PC-3 (cell line): ENCODE measurements around the gene STK25. TPM values are rescaled to one million over a fixed set of nuclear protein-coding genes. Genes with fewer than 3 reads are reported as not detected.

Source experiments
- ATAC-seq: fragments of 200-7000 bp; cut with Tn5 transposase; 2 replicates; pipeline ENCODE4 v1.9.1; 2020; ENCODE audit warnings: mild to moderate bottlenecking, moderate library complexity
- BruUV-seq: library from RNA; stranded (reverse); fragments of 400-500 nt; replicated peaks from 2 replicates; lab custom pipeline; 2021; lab: Mats Ljungman, UMichigan
- CTCF ChIA-PET: fragments of 300-600 bp; sonication (Branson Sonifier 250); formaldehyde crosslinking; loops from one replicate; lab custom pipeline; 2022; ENCODE audit warnings: antibody characterized with exemption; lab: Charles Lee
- POLR2A ChIA-PET: fragments of 300-600 bp; sonication (Branson Sonifier 250); formaldehyde crosslinking; loops from one replicate; lab custom pipeline; 2022; ENCODE audit warnings: antibody characterized with exemption; ENCODE audit not compliant: unreplicated experiment; lab: Charles Lee
- DNase-seq: peaks from one replicate; pipeline ENCODE4 v3.0.0-alpha.2; 2015
- H2AFZ ChIP-seq: fragments of 300-600 bp; sonication (generic); 2 replicates; pipeline ENCODE4 v1.6.0; 2016; ENCODE audit warnings: antibody characterized with exemption, low read length
- H3F3A ChIP-seq: fragments of 300-600 bp; sonication (generic); one replicate; pipeline ENCODE4 v1.6.0; 2017; ENCODE audit warnings: antibody characterized with exemption, low read length, control low read depth, mild to moderate bottlenecking; ENCODE audit not compliant: unreplicated experiment
- H3K27ac ChIP-seq: fragments of 300-600 bp; sonication (generic); 2 replicates; pipeline ENCODE4 v1.5.1; 2016; ENCODE audit warnings: mild to moderate bottlenecking, low read length
- H3K27me3 ChIP-seq: fragments of 300-600 bp; sonication (generic); 2 replicates; pipeline ENCODE4 v1.6.1; 2016; ENCODE audit warnings: low read length, mixed read lengths
- H3K36me3 ChIP-seq: fragments of 300-600 bp; sonication (generic); 2 replicates; pipeline ENCODE4 v1.6.1; 2016; ENCODE audit warnings: low read depth, mixed run types, low read length, mixed read lengths
- H3K4me1 ChIP-seq: fragments of 300-600 bp; sonication (generic); 2 replicates; pipeline ENCODE4 v1.5.1; 2016; ENCODE audit warnings: low read length; ENCODE audit not compliant: insufficient read depth
- H3K4me2 ChIP-seq: fragments of 300-600 bp; sonication (generic); 2 replicates; pipeline ENCODE4 v1.6.0; 2016; ENCODE audit warnings: low read length
- H3K4me3 ChIP-seq: fragments of 300-600 bp; sonication (generic); 2 replicates; pipeline ENCODE4 v1.5.1; 2016; ENCODE audit warnings: mild to moderate bottlenecking, low read length, mixed read lengths
- H3K79me2 ChIP-seq: fragments of 300-600 bp; sonication (generic); 2 replicates; pipeline ENCODE4 v1.6.1; 2017; ENCODE audit warnings: low read length, mixed read lengths
- H3K9ac ChIP-seq: fragments of 300-600 bp; sonication (generic); 2 replicates; pipeline ENCODE4 v1.6.0; 2016; ENCODE audit warnings: mild to moderate bottlenecking, low read length
- H3K9me2 ChIP-seq: fragments of 300-600 bp; sonication (generic); replicated peaks from 2 replicates; pipeline ENCODE4 v1.6.1; 2016; ENCODE audit warnings: mixed run types, low read length, mixed read lengths
- H3K9me3 ChIP-seq: fragments of 300-600 bp; sonication (generic); 2 replicates; pipeline ENCODE4 v1.6.1; 2016; ENCODE audit warnings: low read length, mixed read lengths
- H4K20me1 ChIP-seq: fragments of 300-600 bp; sonication (generic); 2 replicates; pipeline ENCODE4 v1.6.1; 2016; ENCODE audit warnings: low read length, mixed read lengths
- EZH2 ChIP-seq: fragments of 300-600 bp; sonication (generic); IDR thresholded peaks from one replicate; pipeline ENCODE4 v1.6.1; 2017; ENCODE audit warnings: antibody characterized with exemption, mild to moderate bottlenecking, low read length; ENCODE audit not compliant: unreplicated experiment
- EZH2phosphoT487 ChIP-seq: fragments of 300-600 bp; sonication (generic); IDR thresholded peaks from 2 replicates; pipeline ENCODE4 v1.6.1; 2018; ENCODE audit warnings: mild to moderate bottlenecking, antibody characterized with exemption, low read length, borderline replicate concordance
- intact Hi-C: fragments of 100-400 bp; cut with micrococcal nuclease; formaldehyde crosslinking; loops from 2 replicates; pipeline ENCODE4 v1.9.0; 2023
- total RNA-seq: library from RNA; depleted of rRNA; stranded (reverse); fragments of >200 nt; gene quantifications from 2 replicates; pipeline ENCODE4 v1.2.3, GENCODE V29; 2014
- TF ChIP-seq, protein P1 (sequence below): fragments of 300-600 bp; sonication (generic); conservative IDR thresholded peaks from 2 replicates; pipeline ENCODE4 v1.5.1; 2017; ENCODE audit warnings: antibody characterized with exemption, low read depth, mild to moderate bottlenecking, low read length

STK25 gene
- total RNA-seq, 1 experiment from 2014 or later, result 198 TPM

DNA sequence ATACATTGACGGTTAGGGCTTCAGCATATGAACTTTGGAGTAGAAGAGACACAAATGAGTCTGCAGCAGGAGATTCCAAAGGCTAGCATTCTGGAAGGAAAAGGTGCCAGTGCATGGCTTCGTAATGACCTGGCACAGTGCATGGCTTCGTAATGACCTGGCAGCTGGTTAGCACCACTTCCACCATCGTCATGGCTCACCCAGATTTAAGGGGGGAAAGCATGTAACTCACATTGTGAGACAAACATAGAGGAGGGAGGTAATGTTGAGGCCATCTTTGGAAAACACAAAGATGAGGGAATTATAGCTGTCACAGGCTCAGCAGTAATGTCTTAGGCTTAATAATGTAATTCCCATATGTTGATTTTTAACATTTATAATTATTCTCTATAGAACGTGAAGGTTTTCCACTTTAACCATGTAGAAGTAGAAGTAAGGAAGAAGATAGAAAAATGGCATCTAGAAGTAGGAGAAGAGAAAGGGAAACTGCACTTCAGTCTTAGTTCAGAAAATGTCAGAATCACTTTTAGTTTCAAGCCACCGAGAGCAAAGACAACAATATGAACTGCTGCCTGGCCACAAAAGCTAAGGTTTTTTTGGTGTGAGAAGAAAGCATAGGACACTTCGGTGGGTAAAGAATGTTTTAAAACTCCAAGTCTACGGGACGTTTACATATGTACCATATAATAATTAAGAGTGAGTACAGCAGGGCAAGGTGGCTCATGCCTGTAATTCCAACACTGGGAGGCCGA lies 6.8 kb upstream of the STK25 start:
- Histone ChIP-seq H3K79me2 (no peaks in the 10 kb centered on the region), H3K4me2 (no peak overlapping the region), H4K20me1 (no peaks in the 10 kb centered on the region), H3K4me3 (no peak overlapping the region), H3K9ac (no peak overlapping the region), H2AFZ (no peak overlapping the region), H3K9me2 (no peaks in the 10 kb centered on the region), H3K27me3 (no peaks in the 10 kb centered on the region), H3F3A (no peaks in the 10 kb centered on the region), H3K36me3 (no peaks in the 10 kb centered on the region), H3K4me1 (no peaks in the 10 kb centered on the region), H3K9me3 (no peaks in the 10 kb centered on the region), H3K27ac (no peak overlapping the region)
- CTCF ChIA-PET, result no interaction called here
- TF ChIP-seq, protein P1, sequence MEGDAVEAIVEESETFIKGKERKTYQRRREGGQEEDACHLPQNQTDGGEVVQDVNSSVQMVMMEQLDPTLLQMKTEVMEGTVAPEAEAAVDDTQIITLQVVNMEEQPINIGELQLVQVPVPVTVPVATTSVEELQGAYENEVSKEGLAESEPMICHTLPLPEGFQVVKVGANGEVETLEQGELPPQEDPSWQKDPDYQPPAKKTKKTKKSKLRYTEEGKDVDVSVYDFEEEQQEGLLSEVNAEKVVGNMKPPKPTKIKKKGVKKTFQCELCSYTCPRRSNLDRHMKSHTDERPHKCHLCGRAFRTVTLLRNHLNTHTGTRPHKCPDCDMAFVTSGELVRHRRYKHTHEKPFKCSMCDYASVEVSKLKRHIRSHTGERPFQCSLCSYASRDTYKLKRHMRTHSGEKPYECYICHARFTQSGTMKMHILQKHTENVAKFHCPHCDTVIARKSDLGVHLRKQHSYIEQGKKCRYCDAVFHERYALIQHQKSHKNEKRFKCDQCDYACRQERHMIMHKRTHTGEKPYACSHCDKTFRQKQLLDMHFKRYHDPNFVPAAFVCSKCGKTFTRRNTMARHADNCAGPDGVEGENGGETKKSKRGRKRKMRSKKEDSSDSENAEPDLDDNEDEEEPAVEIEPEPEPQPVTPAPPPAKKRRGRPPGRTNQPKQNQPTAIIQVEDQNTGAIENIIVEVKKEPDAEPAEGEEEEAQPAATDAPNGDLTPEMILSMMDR, result no peak
- TF ChIP-seq EZH2, result no peak
- TF ChIP-seq EZH2phosphoT487, result no peak
- intact Hi-C loops, result no loop called here
- DNase-seq (no peak), ATAC-seq (no peak)
- POLR2A ChIA-PET, result no interaction called here
- no TSS peak for BruUV-seq

DNA sequence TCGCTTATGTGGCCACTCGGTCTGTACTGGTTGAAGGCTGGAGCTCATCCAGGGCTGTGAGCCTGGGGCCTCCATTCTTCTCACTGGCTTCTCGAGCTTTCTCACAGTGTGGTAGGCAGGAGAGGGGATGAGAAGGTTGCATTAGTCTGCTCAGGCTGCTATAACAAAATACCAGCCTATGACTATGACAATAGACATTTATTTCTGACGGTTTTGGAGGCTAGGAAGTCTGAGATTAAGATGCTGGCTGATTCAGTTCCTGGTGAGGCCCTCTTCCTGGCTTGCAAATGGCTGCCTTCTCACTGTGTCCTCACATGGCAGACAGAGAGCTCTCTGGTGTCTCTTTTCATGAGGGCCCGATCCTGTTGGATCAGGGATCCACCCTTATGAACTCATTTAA lies 6.2 kb upstream of the STK25 start:
- Histone ChIP-seq H3K79me2 (no peaks in the 10 kb centered on the region), H3K36me3 (no peaks in the 10 kb centered on the region), H3K4me3 (no peak overlapping the region), H3F3A (no peaks in the 10 kb centered on the region), H3K4me1 (no peaks in the 10 kb centered on the region), H3K9me2 (no peaks in the 10 kb centered on the region), H2AFZ (no peak overlapping the region), H3K9ac (no peak overlapping the region), H4K20me1 (no peaks in the 10 kb centered on the region), H3K4me2 (no peak overlapping the region), H3K9me3 (no peaks in the 10 kb centered on the region), H3K27ac (no peak overlapping the region), H3K27me3 (no peaks in the 10 kb centered on the region)
- ATAC-seq (no peak), DNase-seq (no peak)
- TF ChIP-seq EZH2phosphoT487, result no peak
- TF ChIP-seq, protein P1, result no peak
- TF ChIP-seq EZH2, result no peak
- BruUV-seq, result no TSS peak
- POLR2A ChIA-PET, result no interaction called here
- CTCF ChIA-PET, result no interaction called here
- intact Hi-C loops, result no loop called here

DNA sequence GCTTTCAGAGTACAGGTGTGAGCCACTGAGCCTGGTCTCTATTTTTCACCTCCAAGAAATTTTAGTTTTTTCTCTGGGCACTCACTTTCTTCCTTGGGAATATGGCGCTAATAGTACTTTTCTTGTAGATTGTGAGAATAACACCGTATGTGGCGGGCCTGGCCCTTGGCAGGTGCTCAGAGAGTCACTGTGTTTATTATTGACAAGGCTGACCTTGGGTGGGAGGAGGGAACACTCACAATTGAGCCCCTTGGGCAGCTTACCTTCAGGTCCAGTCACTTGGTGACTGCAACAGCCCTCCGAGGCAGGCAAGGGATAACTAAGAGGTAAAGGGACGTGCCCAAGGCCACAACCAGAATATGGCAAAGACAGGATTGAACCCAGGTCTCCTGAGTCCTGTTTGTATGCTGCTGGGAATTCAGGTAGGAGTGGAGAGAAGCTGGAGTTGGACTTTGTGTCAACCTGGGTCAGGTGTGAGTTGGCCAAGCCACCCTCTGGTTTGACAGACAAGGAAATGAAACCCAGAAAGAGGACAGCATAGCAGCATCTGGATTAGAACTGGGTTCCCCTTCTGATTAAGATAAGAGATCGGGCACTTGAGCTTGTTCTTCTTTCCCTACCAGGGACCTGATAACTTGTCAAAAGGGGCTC lies 2.8 kb upstream of the STK25 start:
- DNase-seq (no peak), ATAC-seq (no peak)
- Histone ChIP-seq H3K36me3 (no peaks in the 10 kb centered on the region), H2AFZ (no peak overlapping the region), H3K9ac (no peak overlapping the region), H3K9me2 (no peaks in the 10 kb centered on the region), H3K4me2 (no peak overlapping the region), H3K4me3 (no peak overlapping the region), H3K4me1 (peaks cover 11% of the 10 kb centered on the region), H3K9me3 (no peaks in the 10 kb centered on the region), H4K20me1 (no peaks in the 10 kb centered on the region), H3K27ac (no peak overlapping the region), H3F3A (no peaks in the 10 kb centered on the region), H3K79me2 (peaks cover 19% of the 10 kb centered on the region), H3K27me3 (no peaks in the 10 kb centered on the region)
- POLR2A ChIA-PET, result no interaction called here
- no peak for TF ChIP-seq EZH2phosphoT487
- TF ChIP-seq, protein P1, result no peak
- TF ChIP-seq EZH2, result no peak
- intact Hi-C loops, result no loop called here
- BruUV-seq, result TSS peak; percentile 14
- CTCF ChIA-PET, result no interaction called here
